Small intestine (tissue), 7 donors: ENCODE data around the gene UBA5. TPM values are rescaled to one million over a fixed set of nuclear protein-coding genes. Genes with fewer than 3 reads are reported as not detected.

Source experiments
- DNase-seq, 2 donors: peaks; one replicate each; pipeline versions ENCODE4 v3.0.0 to v3.0.0-alpha.2; 2013
- FAIRE-seq: peaks from 2 replicates; lab custom pipeline; 2012; peaks lifted over from hg19 to GRCh38; lab: Jason Lieb, UNC
- H3K27ac ChIP-seq, 3 donors: one replicate each; pipeline ENCODE4 v1.5.1; 2013; ENCODE audit warnings: low read length in 2 of 3, mild to moderate bottlenecking in 2 of 3, control low read depth in 1 of 3, inconsistent platforms in 1 of 3, low read depth in 1 of 3, moderate library complexity in 1 of 3
- H3K27me3 ChIP-seq, 3 donors: one replicate each; pipeline ENCODE4 v1.6.1; 2013; ENCODE audit warnings: low read length in 3 of 3, inconsistent platforms in 1 of 3; ENCODE audit not compliant: control insufficient read depth in 3 of 3, insufficient read depth in 3 of 3
- H3K36me3 ChIP-seq, 3 donors: one replicate each; pipeline ENCODE4 v1.6.1; 2013; ENCODE audit warnings: low read length in 3 of 3, inconsistent platforms in 1 of 3, low read depth in 1 of 3, mild to moderate bottlenecking in 1 of 3, moderate library complexity in 1 of 3; ENCODE audit not compliant: control insufficient read depth in 3 of 3, insufficient read depth in 2 of 3
- H3K4me1 ChIP-seq, 3 donors: one replicate each; pipeline ENCODE4 v1.6.1; 2013; ENCODE audit warnings: low read length in 2 of 3, inconsistent platforms in 1 of 3, low read depth in 1 of 3, mild to moderate bottlenecking in 1 of 3, moderate library complexity in 1 of 3; ENCODE audit not compliant: control insufficient read depth in 3 of 3, insufficient read depth in 2 of 3
- H3K4me3 ChIP-seq, 3 donors: one replicate each; pipeline ENCODE4 v1.5.1; 2013; ENCODE audit warnings: low read length in 3 of 3, control low read depth in 1 of 3, inconsistent platforms in 1 of 3, low read depth in 1 of 3, mild to moderate bottlenecking in 1 of 3, moderate library complexity in 1 of 3
- H3K9me3 ChIP-seq, 2 donors: one replicate each; pipeline ENCODE4 v1.6.1; 2013; ENCODE audit warnings: low read depth in 1 of 2, low read length in 1 of 2; ENCODE audit not compliant: control insufficient read depth in 2 of 2, insufficient read depth in 1 of 2
- WGBS, 3 donors: extraction: QIAGEN DNeasy Blood & Tissue Kit; methylation state at CpG; one replicate each; pipeline ENCODE4 v1.1.7; 2013; 5-methylcytosine and 5-hydroxymethylcytosine counted together
- polyA plus RNA-seq, 4 donors: library from polyadenylated mRNA; stranded (reverse) in 3 of 4; unstranded in 1 of 4; fragments of 200-250 nt in 3 of 4; fragments of 120-200 nt in 1 of 4; gene quantifications; one replicate each; pipeline versions ENCODE4 v1.2.1 to v1.2.3, GENCODE V29; 2013
- donor health status: healthy with polysubstance abuse.
- donor health status: control.
- donor health status: control.
- donor health status: Bipolar disorder and iron deficiency.
- donor health status: healthy.

Gene UBA5
- polyA plus RNA-seq, 4 donors, result 27.0 to 64.3 (median 29.3) TPM

GRCh38 chr3:132654721-132655120 is 5.4 kb upstream of the UBA5 start:
- peaks cover 0 to 4% (median 0%) of the 10 kb centered on the region in 3 donors for H3K36me3 ChIP-seq
- FAIRE-seq (no peak), DNase-seq (peak; percentile 67 to 75)
- H3K4me1 ChIP-seq, result peaks cover 5 to 40% (median 7%) of the 10 kb centered on the region in 3 donors
- H3K27ac ChIP-seq, result peak overlapping the region in 2 of 3 donors; percentile 68 to 81
- WGBS, 3 donors, result 28 to 69% (median 41%) methylated on average over 5 of the region's 5 CpGs
- no peaks in the 10 kb centered on the region for H3K27me3 ChIP-seq
- H3K9me3 ChIP-seq, result no peaks in the 10 kb centered on the region
- H3K4me3 ChIP-seq, result peak overlapping the region in 1 of 3 donors; percentile 9

GRCh38 chr3:132655471-132655870 is 4.7 kb upstream of the UBA5 start:
- no peak overlapping the region for H3K4me3 ChIP-seq
- no peak for FAIRE-seq
- WGBS, 3 donors, result 29 to 63% (median 62%) methylated on average over 2 of the region's 2 CpGs
- H3K4me1 ChIP-seq, result peaks cover 5 to 40% (median 7%) of the 10 kb centered on the region in 3 donors
- peak overlapping the region in 2 of 3 donors; percentile 43 to 81 for H3K27ac ChIP-seq
- H3K27me3 ChIP-seq, result no peaks in the 10 kb centered on the region
- peaks cover 0 to 4% (median 0%) of the 10 kb centered on the region in 3 donors for H3K36me3 ChIP-seq
- H3K9me3 ChIP-seq, result no peaks in the 10 kb centered on the region
- no peak for DNase-seq

DNA sequence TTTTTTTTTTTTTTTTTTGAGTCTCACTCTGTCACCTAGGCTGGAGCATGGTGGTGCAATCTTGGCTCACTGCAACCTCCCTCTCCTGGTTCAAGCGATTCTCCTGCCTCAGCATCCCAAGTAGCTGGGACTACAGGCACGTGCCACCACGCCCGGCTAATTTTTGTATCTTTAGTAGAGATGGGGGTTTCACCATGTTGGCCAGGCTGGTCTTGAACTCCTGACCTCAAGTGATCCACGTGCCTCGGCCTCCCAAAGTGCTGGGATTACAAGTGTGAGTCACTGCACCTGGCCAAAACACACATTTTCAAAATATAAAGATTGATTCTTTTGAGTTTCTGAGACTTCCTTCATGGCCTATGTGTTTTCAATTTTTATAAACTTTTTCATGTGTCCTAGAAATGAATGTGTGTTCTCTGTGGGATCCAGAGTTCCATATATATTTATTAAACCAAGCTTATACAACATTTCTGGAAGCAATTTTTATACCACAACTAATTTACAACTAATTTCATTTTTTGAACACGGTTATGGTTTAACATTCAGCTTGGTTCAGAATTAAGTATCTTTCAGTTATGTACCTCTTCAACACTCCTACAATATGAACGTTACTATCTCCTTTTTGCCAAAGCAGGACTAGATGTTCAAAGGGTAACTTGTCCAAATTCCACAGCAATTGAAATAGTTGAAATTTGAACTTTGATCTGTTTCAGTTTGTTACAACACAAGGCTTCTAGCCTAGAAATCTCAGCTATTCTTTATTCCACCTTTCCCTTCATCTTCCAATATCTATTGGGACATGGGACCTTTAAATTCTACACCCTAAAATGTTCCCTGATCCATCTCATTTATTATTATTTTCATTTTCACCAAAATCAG is 2.0 kb upstream of the UBA5 start:
- peak overlapping the region in 1 of 3 donors; percentile 91 for H3K27ac ChIP-seq
- H3K36me3 ChIP-seq, result peaks cover 0 to 4% (median 0%) of the 10 kb centered on the region in 3 donors
- FAIRE-seq (no peak), DNase-seq (peak; percentile 67 to 77)
- no peaks in the 10 kb centered on the region for H3K27me3 ChIP-seq
- H3K4me1 ChIP-seq, result peaks cover 6 to 32% (median 8%) of the 10 kb centered on the region in 3 donors
- H3K4me3 ChIP-seq, result peak overlapping the region in 1 of 3 donors; percentile 86
- 26 to 79% (median 73%) methylated on average over 8 of the region's 8 CpGs for WGBS, 3 donors
- H3K9me3 ChIP-seq, result no peaks in the 10 kb centered on the region

GRCh38 chr3:132659000-132659364 is 1.1 kb upstream of the UBA5 start:
- no peaks in the 10 kb centered on the region for H3K27me3 ChIP-seq
- H3K27ac ChIP-seq, result peak overlapping the region; percentile 55 to 91 (median 89)
- 9 to 12% (median 10%) methylated on average over 7 of the region's 7 CpGs for WGBS, 3 donors
- H3K36me3 ChIP-seq, result peaks cover 0 to 4% (median 0%) of the 10 kb centered on the region in 3 donors
- FAIRE-seq (no peak), DNase-seq (peak in 1 of 2 donors; percentile 19)
- peak overlapping the region; percentile 84 to 88 (median 86) for H3K4me3 ChIP-seq
- H3K4me1 ChIP-seq, result peaks cover 6 to 30% (median 6%) of the 10 kb centered on the region in 3 donors
- H3K9me3 ChIP-seq, result no peaks in the 10 kb centered on the region

DNA sequence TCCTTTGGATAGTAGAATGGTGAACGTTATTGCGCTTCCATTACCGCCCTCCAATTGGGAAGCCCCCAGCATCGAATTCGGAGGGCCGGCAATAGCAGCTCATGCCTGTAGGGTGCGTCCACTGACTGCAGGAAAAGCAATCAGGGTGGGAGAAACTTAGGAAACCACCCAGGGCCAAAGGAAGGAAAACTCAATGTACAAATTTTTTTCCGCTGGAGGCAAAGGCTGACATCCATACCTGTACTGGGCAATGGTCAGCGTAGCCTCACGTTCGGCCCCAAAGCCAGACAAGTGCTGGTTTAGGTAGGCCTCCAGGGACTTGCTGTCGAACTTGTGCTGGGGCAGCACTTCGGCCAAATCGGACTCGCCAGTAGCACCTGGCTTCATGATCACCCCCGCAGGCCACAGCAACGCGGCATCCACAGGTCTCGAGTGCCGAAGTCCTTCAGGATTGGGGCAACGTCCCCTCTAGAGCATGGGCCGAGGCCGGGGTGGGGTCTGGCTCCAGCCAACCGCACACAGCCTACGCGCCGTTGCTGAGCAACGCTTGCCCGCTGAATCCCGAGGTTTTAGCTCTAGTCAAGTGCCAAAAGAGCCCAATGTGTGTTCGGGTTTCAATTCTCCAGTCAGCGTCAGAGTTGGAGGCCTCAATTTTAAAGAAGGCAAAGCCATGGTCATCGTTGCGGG is 621 bp upstream of the UBA5 start, which contains the start of gene ACAD11:
ACAD11 (minus strand) TSS at position 445 of the 687 bp plus-strand sequence; CDS start at position 387, 58 bp downstream.
- H3K4me1 ChIP-seq, result peaks cover 4 to 25% (median 6%) of the 10 kb centered on the region in 3 donors

DNA sequence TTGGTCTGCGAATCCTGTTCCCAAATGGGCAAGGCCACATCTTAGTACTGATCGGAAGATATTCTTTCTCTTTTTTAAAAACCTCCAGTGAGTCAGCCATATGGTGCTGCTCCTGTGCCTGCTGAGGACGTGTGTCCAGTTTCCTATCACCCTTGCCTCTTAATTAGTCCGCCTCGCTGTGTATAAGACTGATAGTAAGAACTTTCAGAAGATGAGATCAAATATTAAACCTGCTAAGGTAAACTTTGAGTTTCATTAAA is 612 bp downstream of the UBA5 start:
- DNase-seq, result peak in 1 of 2 donors; percentile 52
- H3K27me3 ChIP-seq, result no peaks in the 10 kb centered on the region
- peak overlapping the region; percentile 84 to 88 (median 86) for H3K4me3 ChIP-seq
- 0% methylated on average over 5 of the region's 5 CpGs for WGBS, 3 donors
- FAIRE-seq, result no peak
- H3K27ac ChIP-seq, result peak overlapping the region; percentile 89 to 93 (median 91)
- H3K36me3 ChIP-seq, result peaks cover 0 to 2% (median 0%) of the 10 kb centered on the region in 3 donors
- H3K9me3 ChIP-seq, result no peaks in the 10 kb centered on the region
- peaks cover 2 to 14% (median 6%) of the 10 kb centered on the region in 3 donors for H3K4me1 ChIP-seq

More for the DNA sequence above, 621 bp upstream of the UBA5 start, which contains the start of gene ACAD11:
- Histone ChIP-seq H3K36me3 (peaks cover 0 to 2% (median 0%) of the 10 kb centered on the region in 3 donors), H3K27me3 (no peaks in the 10 kb centered on the region), H3K9me3 (no peaks in the 10 kb centered on the region), H3K4me3 (peak within 1 kb of the TSS; percentile 84 to 88 (median 86)), H3K27ac (peak within 1 kb of the TSS; percentile 89 to 93 (median 91))
- FAIRE-seq (no peak), DNase-seq (peak; percentile 75 to 86)
- 0 to 1% (median 1%) methylated on average over 34 of the region's 34 CpGs for WGBS, 3 donors

- Histone ChIP-seq H3K9me3 (no peaks in the 10 kb centered on the region), H3K27me3 (no peaks in the 10 kb centered on the region), H3K36me3 (peaks cover 0 to 2% (median 0%) of the 10 kb centered on the region in 3 donors), H3K4me3 (peak overlapping the region; percentile 29 to 88 (median 86)), H3K27ac (peak overlapping the region; percentile 89 to 93 (median 91)), H3K4me1 (peaks cover 2 to 13% (median 6%) of the 10 kb centered on the region in 3 donors)
- no peak for FAIRE-seq
- 3 to 16% (median 12%) methylated on average over 8 of the region's 8 CpGs for whole genome bisulfite sequencing, 3 donors
- DNase-seq, result peak; percentile 75 to 87
These were observed 972 bp downstream of the UBA5 start for GRCh38 chr3:132661101-132661500.

DNA sequence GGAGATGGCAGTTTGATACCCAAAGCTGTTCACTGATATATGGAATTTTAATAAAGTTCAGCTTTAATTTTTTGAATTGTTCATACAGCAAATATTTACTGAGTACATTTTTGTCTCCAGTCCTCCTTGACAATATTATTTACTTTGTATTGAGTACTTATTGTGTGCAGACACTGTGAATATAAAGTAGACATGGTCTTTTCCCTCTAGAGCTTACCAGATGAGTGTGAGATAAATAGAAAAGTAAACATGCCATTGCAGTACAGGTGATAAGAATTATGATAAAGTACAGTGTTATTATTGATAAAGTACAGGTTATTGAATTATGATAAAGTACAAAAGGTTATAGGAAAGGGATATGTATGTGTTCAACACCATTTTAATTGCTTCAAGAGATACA is 2.1 kb downstream of the UBA5 start:
- FAIRE-seq, result no peak
- no peak for DNase-seq
- Histone ChIP-seq H3K4me3 (no peak overlapping the region), H3K4me1 (peaks cover 2 to 11% (median 6%) of the 10 kb centered on the region in 3 donors), H3K36me3 (no peaks in the 10 kb centered on the region), H3K27ac (peak overlapping the region in 1 of 3 donors; percentile 19), H3K9me3 (no peaks in the 10 kb centered on the region), H3K27me3 (no peaks in the 10 kb centered on the region)
